GM21576 (cell line): ENCODE measurements around the gene CTNNA2.

ENCODE experiments used
- ATAC-seq: cut with Tn5 transposase; IDR thresholded peaks from one replicate; pipeline ENCODE4 v1.9.1; 2021; ENCODE audit warnings: mild to moderate bottlenecking, moderate library complexity; ENCODE audit not compliant: unreplicated experiment

CTNNA2 gene

DNA sequence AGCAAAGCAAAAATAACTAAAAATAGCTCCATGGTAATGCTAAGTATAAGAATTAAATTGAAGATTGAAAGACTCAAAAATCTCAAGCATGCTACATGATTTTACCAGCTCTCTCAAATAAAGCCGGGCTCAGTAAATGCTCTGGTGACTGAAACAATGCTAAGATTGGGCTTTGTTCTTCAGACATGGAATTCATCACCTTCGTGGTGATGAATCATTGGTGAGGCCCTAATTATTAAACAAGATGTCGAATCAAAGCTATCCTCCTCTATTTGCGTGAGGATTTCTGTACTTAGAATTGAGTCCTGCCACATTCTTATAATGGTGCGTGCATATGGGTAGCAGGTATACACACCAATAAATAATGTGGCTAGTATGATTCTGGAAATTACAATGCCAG, 850.5 kb downstream of the CTNNA2 start:
- ATAC-seq: no peak

DNA sequence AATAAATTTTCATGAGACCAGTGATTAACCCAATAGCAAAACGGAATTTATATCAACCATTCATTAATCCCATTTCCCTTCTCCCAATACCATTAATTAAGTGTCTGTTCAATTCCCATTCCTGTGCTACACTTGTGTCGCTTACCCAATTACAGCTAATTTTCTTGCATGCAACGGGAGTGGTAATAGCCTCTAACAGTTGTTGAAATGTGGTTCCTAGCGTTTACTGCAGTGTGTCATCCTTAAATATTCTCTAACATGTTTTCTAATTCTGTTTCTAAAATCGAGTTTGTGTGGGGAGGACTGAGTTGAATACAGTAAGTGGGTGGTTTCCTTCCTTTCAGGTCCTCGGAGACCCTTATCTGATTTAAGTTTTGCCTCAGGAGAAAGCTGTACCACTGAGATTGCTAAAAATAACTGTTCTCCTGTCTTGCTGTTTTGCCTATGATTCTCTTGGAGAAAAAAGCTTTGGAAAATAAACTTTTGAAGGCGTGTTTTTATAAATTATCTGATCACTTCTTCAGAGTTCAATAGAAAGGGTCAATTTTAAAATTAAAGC, 851.0 kb downstream of the CTNNA2 start:
- no peak for ATAC-seq

DNA sequence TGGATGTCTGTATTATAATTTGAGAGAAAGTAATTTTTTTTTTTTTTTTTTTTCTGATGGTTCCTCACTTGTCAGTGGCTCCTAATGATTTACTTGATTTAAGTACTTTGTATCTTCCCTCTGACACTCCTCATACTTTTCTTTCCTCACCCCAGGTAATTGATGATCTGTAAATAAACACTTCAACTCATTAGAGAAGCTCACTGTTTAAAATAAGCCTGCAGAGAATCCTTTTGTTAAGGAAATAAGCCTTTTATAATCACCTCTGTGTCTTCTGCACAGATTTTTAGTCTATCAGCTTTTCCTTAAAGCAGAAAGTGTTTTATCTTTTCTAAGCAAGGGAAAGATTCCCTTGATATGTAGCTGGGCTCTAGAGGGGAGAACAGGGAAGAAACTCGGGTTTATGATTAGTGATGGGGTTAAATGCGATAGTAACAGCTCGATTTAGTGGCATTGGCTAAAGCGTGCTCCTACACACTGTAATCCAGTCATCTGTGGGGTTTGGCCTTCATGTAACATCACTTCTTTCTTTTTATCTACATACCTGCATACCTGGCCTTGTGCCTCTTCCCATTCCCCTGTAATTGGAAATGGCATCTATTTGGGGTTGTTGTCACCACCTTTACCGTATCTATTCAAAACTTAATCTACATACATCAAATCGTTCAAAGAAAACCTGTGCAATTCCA, 851.8 kb downstream of the CTNNA2 start:
- ATAC-seq: no peak

DNA sequence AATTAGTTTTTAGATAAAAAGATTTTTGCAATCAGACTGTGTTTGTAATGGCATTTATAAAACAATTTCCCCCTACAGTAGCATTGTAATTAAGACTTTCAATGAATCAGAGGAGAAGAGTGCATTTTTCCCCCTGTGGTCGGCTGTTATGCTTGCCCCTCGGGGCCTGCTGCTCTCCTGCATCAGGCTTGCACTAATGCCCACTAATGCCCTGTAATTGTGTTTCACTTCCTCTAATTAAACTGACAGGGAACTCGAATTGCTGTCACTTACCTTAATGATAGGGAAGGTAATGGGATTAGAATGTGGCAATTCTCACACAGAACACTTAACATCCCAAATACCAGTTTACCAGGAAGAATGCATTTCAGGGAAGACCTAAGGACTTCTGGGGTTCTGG, 852.9 kb downstream of the CTNNA2 start:
- ATAC-seq: no peak

DNA sequence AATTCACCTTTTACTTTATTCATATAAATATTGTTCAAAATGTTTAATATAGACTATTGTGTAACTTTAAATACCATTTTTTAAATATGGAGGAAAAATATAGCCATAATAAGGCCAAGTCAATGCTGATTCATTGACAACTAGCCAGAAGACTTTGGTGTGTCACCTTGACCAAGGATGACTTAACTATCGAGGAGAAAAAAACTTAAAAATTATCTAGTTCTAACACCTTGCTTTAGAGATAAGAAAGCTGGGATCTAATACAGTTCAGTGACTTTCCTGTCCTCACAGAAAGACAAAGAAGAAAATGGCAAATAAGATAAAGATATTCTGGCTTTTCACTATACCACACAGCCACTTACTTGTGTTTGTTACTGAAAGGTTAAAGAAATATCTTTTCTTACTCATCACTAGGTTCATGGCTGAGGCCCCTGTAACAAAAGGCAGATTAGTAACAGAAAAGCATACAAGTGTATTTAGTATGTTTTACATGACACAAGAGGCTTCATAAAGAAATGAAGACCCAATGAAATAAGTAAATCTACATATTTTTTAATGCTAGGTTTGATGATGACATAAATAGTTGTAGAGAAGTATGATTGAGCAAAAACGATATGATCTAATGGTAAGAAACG, 857.6 kb downstream of the CTNNA2 start:
- no peak for ATAC-seq

DNA sequence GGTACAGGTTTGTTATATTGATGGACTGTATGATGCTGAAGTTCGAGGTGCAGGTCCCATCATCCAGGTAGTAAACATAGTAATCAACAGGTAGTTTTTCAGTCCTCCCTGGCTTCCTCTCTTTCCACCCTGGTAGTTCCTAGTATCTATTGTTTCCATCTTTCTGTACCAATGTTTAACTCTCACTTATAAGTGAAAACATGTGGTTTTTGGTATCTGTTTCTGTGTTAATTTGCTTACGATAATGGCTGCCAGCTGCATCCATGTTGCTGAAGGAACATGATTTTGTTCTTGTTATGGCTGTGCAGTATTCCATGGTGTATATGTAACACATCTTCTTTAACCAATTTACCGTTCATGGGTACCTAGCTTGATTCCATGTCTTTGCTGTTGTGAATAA, 861.3 kb downstream of the CTNNA2 start:
- no peak for ATAC-seq

DNA sequence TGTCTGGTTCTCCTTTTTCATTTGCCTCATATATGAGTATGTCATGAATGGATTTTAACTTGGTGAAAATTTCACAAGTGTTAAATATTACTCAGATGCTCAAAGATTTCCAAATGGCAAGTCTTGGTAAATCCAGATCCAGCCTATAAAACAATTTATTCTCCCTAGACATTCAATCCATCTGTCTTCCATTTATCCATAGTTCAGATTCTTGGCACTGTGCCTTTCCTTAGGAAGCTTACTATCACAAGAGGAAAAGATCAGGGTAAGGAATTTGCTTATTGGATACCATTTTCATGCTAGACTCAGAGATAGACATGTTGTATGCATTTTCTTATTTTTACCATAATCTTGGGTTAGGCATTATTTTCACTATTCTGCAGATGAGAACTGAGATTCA, 864.2 kb downstream of the CTNNA2 start:
- ATAC-seq: no peak

DNA sequence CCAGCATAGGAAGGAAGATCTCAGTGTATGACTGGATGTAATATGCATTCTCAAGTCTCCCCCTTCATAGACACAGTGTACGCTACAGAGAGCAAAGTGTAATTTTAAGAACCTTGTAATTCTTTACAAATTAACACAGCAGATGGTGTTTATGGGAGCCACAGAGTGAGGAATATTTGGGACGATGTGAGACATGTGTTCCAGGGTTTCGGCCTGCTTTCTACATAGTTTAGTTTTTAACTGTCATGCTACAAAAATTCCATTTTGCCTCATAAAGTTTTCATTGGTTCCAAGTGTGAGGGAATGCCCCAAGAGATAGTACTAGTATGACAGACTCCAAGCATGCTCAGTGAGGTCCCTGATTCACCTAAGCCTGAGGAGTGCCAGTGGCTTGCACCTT, 867.9 kb downstream of the CTNNA2 start:
- ATAC-seq: no peak

DNA sequence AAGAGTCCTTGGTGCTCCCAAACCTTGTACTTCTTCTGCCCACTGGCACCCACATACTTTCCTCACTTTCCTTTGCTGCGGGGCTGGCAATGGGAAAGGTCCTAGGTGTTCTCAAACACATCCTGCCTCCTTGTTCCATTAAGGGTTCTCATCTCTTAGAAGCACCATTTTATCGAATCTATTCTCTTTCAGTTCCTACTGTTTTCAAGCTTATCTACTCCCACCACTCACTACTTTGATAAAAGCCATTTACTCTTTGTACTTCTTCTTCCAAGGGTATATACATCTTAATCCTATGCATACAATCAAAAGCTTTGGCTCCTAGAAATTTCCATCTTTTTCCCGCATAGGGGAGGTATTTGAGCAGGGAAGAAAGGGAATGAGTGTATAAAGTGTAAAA, 868.8 kb downstream of the CTNNA2 start:
- no peak for ATAC-seq

DNA sequence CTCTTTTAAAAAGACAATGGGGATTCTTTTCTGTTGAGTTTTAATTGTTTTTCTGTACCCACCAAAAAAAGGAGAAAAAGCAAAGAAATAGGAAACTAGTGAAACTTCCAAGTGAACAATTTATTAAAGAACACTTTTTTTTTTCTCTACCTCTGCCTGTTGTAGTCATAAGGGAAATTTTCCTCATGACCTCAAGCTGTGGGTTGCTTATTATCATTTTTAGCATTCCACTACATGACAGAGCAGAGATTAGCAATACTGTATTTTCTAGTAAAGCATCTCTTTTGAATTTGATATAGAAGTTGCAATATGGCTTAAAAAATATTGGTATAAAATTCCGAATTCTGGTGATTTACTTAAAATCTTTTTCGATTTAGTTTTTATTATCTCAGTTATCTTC, 879.6 kb downstream of the CTNNA2 start:
- ATAC-seq: no peak

DNA sequence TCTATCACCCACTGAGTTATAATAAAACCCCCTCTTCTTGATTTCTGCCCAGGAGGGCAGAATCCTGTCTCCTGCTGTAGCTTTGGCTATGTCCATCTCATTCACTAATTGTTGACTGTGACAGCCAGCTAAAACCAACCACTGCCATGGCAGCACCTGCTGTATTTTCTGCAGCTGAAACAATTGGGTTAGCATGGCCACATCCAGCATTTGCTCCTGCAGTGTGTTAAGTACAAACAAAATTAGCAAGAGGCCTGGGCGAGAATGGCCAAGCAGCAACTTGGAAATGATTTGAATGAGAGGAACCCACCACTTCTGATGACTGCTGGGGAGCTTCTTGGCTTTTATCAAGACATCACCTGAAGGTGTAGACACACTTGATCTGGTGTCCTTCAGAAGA, 881.1 kb downstream of the CTNNA2 start:
- no peak for ATAC-seq

DNA sequence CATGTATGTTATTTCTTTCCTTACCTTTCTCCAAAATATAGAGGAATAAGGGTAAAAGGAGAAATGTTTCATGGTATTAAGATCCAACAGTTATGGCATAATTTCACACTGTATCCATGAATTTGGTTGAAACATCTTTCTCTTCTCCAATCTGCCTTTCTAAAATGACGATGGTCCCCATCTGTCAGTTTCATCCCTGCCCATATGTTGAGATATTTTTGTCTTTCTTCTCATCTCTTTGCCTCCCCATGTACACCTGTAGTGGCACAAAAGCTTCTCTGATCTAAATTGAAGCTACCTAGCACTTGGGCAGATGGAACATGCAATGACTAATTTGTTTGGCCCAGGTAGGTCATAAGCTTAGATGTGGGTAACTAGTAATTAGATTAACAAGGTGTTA, 882.4 kb downstream of the CTNNA2 start:
- ATAC-seq: no peak

DNA sequence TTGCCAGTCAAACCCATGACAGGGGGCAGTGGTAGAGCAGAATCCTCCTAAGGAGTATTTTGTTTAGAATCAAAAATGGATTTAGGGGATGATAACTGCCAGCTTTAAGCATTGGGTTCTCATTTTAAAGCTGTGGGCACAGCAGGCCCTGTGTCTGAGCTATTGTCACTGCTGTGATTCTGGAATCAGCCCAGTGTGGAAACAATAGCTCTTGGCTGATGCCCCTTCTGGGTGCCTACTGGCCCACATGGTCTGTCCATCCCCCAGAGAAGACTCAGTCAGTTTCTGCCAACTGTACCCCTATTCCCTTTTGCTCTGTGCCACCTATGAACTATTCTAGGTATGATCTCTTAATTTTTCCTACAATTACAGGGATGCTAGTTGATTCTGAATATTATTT, 883.4 kb downstream of the CTNNA2 start:
- no peak for ATAC-seq

DNA sequence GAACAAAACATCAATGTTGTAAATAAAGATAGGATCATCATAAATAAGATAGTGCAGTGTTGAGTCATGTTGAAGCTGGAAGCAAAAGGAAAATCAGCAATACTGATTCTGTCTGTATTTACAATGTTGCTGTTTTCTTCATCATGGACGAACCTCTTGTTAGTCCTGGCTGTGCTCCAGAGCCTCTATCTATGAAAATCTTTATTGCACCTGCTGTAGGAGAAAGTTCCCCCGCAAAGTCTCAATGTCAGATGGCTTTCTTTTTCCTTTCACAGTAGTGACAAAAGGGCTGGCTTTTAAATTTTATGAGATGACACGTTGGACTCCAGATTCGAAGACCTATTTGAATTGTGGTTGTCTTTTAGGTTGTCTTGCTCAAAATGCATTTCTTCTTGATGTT, 890.2 kb downstream of the CTNNA2 start:
- ATAC-seq: no peak

DNA sequence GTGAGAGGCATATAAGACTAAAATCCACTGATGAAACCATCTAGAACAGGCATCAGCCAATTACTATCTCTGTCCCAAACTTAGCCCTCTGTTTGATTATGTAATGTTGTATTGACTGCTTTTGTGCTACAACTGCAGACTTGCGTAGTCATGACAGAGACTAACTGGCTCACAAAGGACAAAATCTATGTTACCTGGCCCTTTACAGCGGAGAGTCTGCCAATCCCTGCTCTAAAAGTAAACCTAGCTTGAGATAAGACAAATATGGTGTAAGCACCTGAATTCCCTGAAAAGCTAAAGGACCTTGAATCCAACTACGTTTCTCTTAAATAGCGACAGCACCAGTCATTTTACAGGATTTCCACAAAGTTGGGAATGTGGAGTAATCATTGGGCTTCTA, 894.5 kb downstream of the CTNNA2 start:
- ATAC-seq: no peak

DNA sequence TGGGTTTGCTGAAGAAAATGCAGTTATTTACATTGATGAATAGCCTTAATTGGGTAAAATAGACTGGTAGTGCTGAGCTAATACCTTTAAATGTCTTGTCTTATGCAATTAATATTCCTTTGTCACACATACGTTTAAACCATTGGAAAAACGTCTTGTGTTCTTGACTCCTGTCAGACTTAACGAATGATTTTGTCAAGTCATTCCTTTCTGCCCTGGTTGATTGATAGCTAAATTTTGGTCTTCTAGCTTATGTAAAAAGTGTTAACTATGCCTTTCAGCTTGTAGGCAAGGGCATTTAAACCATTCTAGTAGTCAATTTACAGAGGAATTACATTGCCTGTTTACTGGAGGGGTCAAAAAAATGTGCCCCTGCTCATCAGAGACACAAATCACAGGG, 897.5 kb downstream of the CTNNA2 start:
- ATAC-seq: no peak

DNA sequence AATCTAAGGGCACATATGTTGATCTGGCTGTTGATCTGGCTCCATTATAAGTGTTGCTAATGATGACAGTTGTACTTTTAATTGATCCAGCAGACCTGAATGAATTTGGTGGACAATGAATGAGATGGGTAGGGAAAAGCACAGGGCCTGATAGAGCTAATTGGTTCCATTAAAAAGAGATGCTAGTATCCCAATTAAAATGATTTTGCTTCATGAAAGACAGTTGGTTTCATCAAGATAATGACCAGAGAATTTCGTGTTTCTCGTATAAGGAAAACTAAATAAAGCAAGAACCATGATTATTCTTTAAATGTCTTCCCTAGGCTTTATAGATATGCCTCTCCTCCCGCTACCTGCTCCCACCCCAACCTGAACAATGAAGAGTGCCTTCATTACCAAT, 900.3 kb downstream of the CTNNA2 start:
- no peak for ATAC-seq

DNA sequence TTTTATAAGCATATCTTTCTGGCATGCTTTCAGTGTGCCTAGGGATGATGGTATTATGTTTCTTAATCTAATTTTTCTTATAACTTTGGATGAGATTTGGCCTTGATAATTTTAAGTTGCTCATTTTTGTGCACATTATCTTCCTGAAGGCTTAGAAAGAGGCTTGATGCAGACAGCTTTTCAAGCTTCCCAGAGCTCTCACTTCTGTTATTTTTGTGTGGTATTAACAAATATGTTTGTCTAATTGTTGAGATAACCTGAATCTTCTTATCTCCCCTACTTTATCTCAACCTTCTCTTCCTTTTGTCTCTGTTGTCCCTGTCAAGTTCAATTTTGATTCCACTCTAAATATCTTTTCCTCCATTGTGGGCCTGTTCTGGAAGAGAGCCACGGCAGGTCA, 904.9 kb downstream of the CTNNA2 start:
- ATAC-seq: no peak

DNA sequence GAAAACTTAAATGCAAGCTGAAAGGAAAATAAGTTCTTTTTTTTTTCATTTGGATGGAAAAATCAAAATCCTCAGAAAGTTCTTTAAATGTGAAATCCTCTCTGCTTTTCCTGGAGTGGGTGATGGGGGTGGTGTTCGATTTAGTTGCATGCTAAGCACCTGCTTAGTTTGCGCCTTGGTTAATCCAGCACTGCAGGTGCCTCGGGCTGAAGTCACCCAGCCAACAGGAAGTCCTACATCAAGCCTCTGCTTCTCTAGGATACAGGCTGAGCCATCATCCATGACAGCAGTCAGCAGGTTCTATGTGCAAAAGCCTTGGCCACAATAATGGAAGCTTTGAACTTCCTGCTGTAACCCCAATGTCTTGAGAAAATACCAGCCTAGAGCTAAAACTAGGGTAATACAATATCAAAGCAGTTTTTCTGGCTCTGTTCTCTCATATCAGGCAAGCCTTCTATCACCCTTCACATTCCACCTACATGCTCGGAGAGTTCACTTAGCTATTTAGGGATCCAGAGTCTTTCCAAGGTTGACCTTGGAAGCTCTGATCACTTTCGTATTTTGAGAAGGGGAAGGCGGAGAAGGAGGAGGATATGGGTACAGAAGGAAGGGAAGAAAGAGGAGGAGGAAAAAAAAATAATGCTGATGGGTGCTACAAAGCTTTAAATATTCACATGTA, 907.8 kb downstream of the CTNNA2 start:
- no peak for ATAC-seq

DNA sequence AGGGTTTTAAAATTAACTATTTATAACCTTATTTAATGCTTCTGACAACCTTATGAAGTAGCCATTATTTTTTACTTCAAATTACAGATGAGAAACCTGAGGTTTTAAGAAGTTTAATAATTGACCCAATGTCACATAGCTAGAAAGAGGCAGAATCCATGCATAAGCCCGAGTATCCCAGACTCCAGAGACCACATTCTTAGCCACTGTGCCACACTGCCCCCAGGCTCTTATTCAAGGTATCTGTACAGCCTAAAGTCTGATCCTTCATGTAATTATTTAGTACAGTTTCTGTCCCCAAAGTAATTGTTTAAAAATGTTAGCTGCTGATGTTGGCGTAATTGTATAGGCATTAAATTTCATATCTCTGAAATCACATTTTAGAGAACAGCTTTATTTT, 916.4 kb downstream of the CTNNA2 start:
- ATAC-seq: no peak

DNA sequence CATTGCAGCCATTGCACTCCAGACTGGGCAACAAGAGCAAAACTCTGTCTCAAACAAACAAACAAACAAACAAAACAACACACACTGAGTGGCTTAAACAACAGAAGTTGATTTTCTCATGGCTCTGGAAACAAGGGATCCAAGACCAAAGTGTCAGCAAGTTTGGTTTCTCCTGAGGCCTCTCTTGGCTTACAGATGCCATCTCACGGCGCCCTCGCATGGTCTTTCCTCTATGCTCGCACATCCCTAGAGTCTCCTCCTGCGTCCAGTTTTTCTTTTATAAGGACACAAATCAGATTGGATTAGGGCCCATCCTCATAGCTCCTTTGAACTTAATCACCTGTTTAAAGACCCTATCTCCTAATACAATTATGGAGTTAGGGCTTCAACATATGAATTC, 925.1 kb downstream of the CTNNA2 start:
- ATAC-seq: no peak

DNA sequence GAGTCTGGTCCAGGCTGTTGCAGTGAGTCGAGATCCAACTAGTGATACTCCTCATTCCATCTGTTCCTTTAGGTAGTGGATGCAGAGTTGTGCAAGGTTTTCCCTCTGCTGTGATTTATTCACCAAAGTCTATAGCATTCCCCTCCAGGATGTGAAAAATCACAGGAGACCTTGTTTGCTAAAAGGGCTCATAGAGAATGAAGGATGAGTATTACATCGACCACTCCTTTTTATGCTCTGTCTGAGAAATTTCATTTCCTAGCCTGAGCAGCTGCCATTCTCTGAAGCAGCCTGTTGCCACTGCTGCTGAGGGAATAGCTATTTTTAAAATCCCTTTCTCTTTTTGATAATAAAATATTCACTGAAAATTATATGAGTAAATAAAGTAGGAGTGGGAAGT, 925.8 kb downstream of the CTNNA2 start:
- no peak for ATAC-seq
